ENCODE data around the gene MYO3B.

MYO3B gene

DNA sequence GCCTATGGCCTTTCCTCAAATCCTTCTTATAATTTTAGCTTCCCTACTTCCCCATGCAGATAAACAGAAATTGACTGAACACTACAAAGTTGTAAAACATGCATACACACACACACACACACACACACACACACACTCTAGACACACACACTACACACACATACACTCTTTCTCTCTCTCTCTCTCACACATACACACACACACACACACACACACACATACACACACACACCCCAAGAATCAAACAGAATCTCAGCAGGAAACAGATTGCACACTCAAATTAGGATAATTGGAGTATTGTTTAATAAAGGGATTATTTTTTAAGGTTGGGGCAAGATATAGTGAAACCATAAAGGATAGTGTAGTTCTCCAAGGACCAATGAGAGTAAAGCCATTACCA lies 385.0 kb downstream of the MYO3B start:
- Histone ChIP-seq H3K4me3 (ENCODE audit: low read length) (no peak overlapping the region), H3K9me3 (ENCODE audit: control insufficient read depth, insufficient read depth, low read length) (no peaks in the 10 kb centered on the region), H3K36me3 (ENCODE audit: control insufficient read depth, low read length) (no peaks in the 10 kb centered on the region), H3K27me3 (ENCODE audit: control insufficient read depth, low read length) (peaks cover 9% of the 10 kb centered on the region; the same call in 1 of the 2 replicates), H3F3A (ENCODE audit: control insufficient read depth, insufficient read depth) (no peaks in the 10 kb centered on the region), H4K20me1 (ENCODE audit: control insufficient read depth, insufficient read depth, low read depth, low read length) (no peaks in the 10 kb centered on the region), H3K4me2 (ENCODE audit: low read length) (no peak overlapping the region), H3K9me2 (replicated peaks; ENCODE audit: control insufficient read depth, low read length) (no peaks in the 10 kb centered on the region), H3K27ac (ENCODE audit: low read depth, low read length) (no peak overlapping the region), H3K4me1 (ENCODE audit: control insufficient read depth, low read length) (no peaks in the 10 kb centered on the region), H3K79me2 (ENCODE audit: control insufficient read depth, low read length) (no peaks in the 10 kb centered on the region)
- TF ChIP-seq CTCF (IDR thresholded peaks at IDR 0.05; ENCODE audit: low read depth, low read length, poor library complexity, severe bottlenecking) (no peak), EZH2phosphoT487 (IDR thresholded peaks at IDR 0.05; ENCODE audit: borderline replicate concordance, low read length) (no peak)

DNA sequence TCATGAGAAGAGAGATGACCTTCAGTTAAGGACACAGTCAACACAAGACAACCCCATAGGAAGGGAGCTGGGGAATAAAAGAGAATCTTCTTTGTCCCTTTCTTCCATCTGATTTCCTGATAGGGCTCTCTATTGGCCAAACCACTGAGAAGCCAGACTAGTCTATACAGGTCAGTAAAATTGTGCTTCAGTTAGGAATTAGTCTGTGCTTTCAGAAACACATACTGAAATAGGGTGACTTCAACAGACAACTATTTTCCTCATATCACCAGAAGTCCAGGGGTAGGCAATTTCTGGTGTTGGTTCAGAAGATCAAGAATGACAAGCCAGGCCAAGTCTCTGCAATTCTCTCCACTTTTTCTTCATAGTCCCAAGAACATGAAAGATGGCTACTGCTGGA lies 385.5 kb downstream of the MYO3B start:
- peaks cover 9% of the 10 kb centered on the region; the same call in 1 of the 2 replicates for H3K27me3 ChIP-seq (ENCODE audit: control insufficient read depth, low read length)
- H3K4me1 ChIP-seq (ENCODE audit: control insufficient read depth, low read length) = no peaks in the 10 kb centered on the region
- H3K9me3 ChIP-seq (ENCODE audit: control insufficient read depth, insufficient read depth, low read length) = no peaks in the 10 kb centered on the region
- no peak for TF ChIP-seq EZH2phosphoT487 (IDR thresholded peaks at IDR 0.05; ENCODE audit: borderline replicate concordance, low read length)
- no peak for TF ChIP-seq CTCF (IDR thresholded peaks at IDR 0.05; ENCODE audit: low read depth, low read length, poor library complexity, severe bottlenecking)
- no peak overlapping the region for H3K4me3 ChIP-seq (ENCODE audit: low read length)
- H3F3A ChIP-seq (ENCODE audit: control insufficient read depth, insufficient read depth) = no peaks in the 10 kb centered on the region
- no peak overlapping the region for H3K27ac ChIP-seq (ENCODE audit: low read depth, low read length)
- H3K9me2 ChIP-seq (replicated peaks; ENCODE audit: control insufficient read depth, low read length) = no peaks in the 10 kb centered on the region
- H4K20me1 ChIP-seq (ENCODE audit: control insufficient read depth, insufficient read depth, low read depth, low read length) = no peaks in the 10 kb centered on the region
- no peaks in the 10 kb centered on the region for H3K79me2 ChIP-seq (ENCODE audit: control insufficient read depth, low read length)
- H3K36me3 ChIP-seq (ENCODE audit: control insufficient read depth, low read length) = no peaks in the 10 kb centered on the region
- no peak overlapping the region for H3K4me2 ChIP-seq (ENCODE audit: low read length)

- Histone ChIP-seq H3F3A (ENCODE audit: control insufficient read depth, insufficient read depth) (no peaks in the 10 kb centered on the region), H3K27ac (ENCODE audit: low read depth, low read length) (no peak overlapping the region), H4K20me1 (ENCODE audit: control insufficient read depth, insufficient read depth, low read depth, low read length) (no peaks in the 10 kb centered on the region), H3K4me2 (ENCODE audit: low read length) (no peak overlapping the region), H3K4me3 (ENCODE audit: low read length) (no peak overlapping the region), H3K9me2 (replicated peaks; ENCODE audit: control insufficient read depth, low read length) (no peaks in the 10 kb centered on the region), H3K27me3 (ENCODE audit: control insufficient read depth, low read length) (peaks cover 6% of the 10 kb centered on the region; the same call in 1 of the 2 replicates), H3K79me2 (ENCODE audit: control insufficient read depth, low read length) (no peaks in the 10 kb centered on the region), H3K9me3 (ENCODE audit: control insufficient read depth, insufficient read depth, low read length) (no peaks in the 10 kb centered on the region), H3K4me1 (ENCODE audit: control insufficient read depth, low read length) (no peaks in the 10 kb centered on the region), H3K36me3 (ENCODE audit: control insufficient read depth, low read length) (no peaks in the 10 kb centered on the region)
- TF ChIP-seq EZH2phosphoT487 (IDR thresholded peaks at IDR 0.05; ENCODE audit: borderline replicate concordance, low read length) (no peak), CTCF (IDR thresholded peaks at IDR 0.05; ENCODE audit: low read depth, low read length, poor library complexity, severe bottlenecking) (no peak)
Observed at GRCh38 chr2:170566138-170566537, 388.2 kb downstream of the MYO3B start.

Data from DOHH2 (cell line).